GM12878 (cell line): Measurements from ENCODE around the gene DNAJB6. TPM values are rescaled to one million over a fixed set of nuclear protein-coding genes. Genes with fewer than 3 reads are reported as not detected.

Experiments used
- ATAC-seq: fragments of 200-7000 bp; cut with Tn5 transposase; 3 replicates; pipeline ENCODE4 v1.9.1; 2020; ENCODE audit warnings: mild to moderate bottlenecking, moderate library complexity
- BruUV-seq: library from RNA; stranded (reverse); fragments of 400-500 nt; replicated peaks from 2 replicates; lab custom pipeline; 2021; lab: Mats Ljungman, UMichigan
- CTCF ChIA-PET: fragments of 300-600 bp; sonication (Branson Sonifier 250); formaldehyde crosslinking; extraction: SDS; loops from one replicate; lab custom pipeline; 2021; ENCODE audit warnings: inconsistent platforms; lab: Yijun Ruan, JAX
- POLR2A ChIA-PET: fragments of 350-600 bp; formaldehyde crosslinking; extraction: SDS; loops from one replicate; lab custom pipeline; 2021; ENCODE audit warnings: inconsistent platforms; lab: Charles Lee
- RAD21 ChIA-PET: fragments of 300-600 bp; sonication (Branson Sonifier 250); formaldehyde crosslinking; loops from one replicate; lab custom pipeline; 2023; ENCODE audit warnings: antibody characterized with exemption; ENCODE audit not compliant: unreplicated experiment; lab: Charles Lee
- SMC1A ChIA-PET: fragments of 300-600 bp; sonication (Branson Sonifier 250); formaldehyde crosslinking; loops from one replicate; lab custom pipeline; 2023; ENCODE audit not compliant: unreplicated experiment, uncharacterized antibody; lab: Charles Lee
- DNase-seq: peaks from one replicate; pipeline ENCODE4 v3.0.0-alpha.2; 2011; ENCODE audit warnings: low read depth, low spot score
- FAIRE-seq: peaks from 3 replicates; lab custom pipeline; 2011; peaks lifted over from hg19 to GRCh38; lab: Jason Lieb, UNC
- H2AFZ ChIP-seq: 2 replicates; pipeline ENCODE4 v1.6.0; 2011; ENCODE audit warnings: low read depth, low read length, control low read depth; ENCODE audit not compliant: control insufficient read depth
- H3K27ac ChIP-seq: 2 replicates; pipeline ENCODE4 v1.5.1; 2011; ENCODE audit warnings: control low read depth; ENCODE audit not compliant: control insufficient read depth, insufficient read depth
- H3K27me3 ChIP-seq, 2 experiments: replicated peaks in 1 of 2; 2 replicates each; pipeline versions ENCODE4 v1.6.0 to v1.6.1; 2011; ENCODE audit warnings: low read length in 1 of 2; ENCODE audit not compliant: control insufficient read depth in 2 of 2, insufficient read depth in 2 of 2
- H3K36me3 ChIP-seq, 2 experiments: 2 replicates each; pipeline ENCODE4 v1.5.1; 2011; ENCODE audit warnings: low read length in 1 of 2; ENCODE audit not compliant: control insufficient read depth in 2 of 2, insufficient read depth in 2 of 2
- H3K4me1 ChIP-seq: 2 replicates; pipeline ENCODE4 v1.6.1; 2011; ENCODE audit warnings: mild to moderate bottlenecking, low read length, moderate library complexity, mixed read lengths; ENCODE audit not compliant: control insufficient read depth, insufficient read depth
- H3K4me2 ChIP-seq: 2 replicates; pipeline ENCODE4 v1.6.0; 2011; ENCODE audit warnings: control low read depth; ENCODE audit not compliant: control insufficient read depth, insufficient read depth
- H3K4me3 ChIP-seq: fragments of 200-600 bp; sonication (generic); 2 replicates; pipeline ENCODE4 v1.5.1; 2016
- H3K79me2 ChIP-seq: 2 replicates; pipeline ENCODE4 v1.6.0; 2011; ENCODE audit warnings: low read length; ENCODE audit not compliant: control insufficient read depth, insufficient read depth
- H3K9ac ChIP-seq: 2 replicates; pipeline ENCODE4 v1.8.0; 2011; ENCODE audit warnings: low read length, control low read depth, mixed read lengths; ENCODE audit not compliant: control insufficient read depth, insufficient read depth
- H3K9me3 ChIP-seq: replicated peaks from 3 replicates; pipeline ENCODE4 v1.5.1; 2011; ENCODE audit warnings: mild to moderate bottlenecking, low read length; ENCODE audit not compliant: control insufficient read depth, insufficient read depth
- H4K20me1 ChIP-seq: 2 replicates; pipeline ENCODE4 v1.6.0; 2011; ENCODE audit not compliant: control insufficient read depth, insufficient read depth
- ELK1 ChIP-seq: IDR thresholded peaks from 2 replicates; pipeline ENCODE4 v1.6.1; 2012; ENCODE audit warnings: low read depth, low read length, improper control_type of control experiment
- ESRRA ChIP-seq: IDR thresholded peaks from 2 replicates; pipeline ENCODE4 v1.6.1; 2012; ENCODE audit warnings: mild to moderate bottlenecking, low read length, improper control_type of control experiment
- FOS ChIP-seq: IDR thresholded peaks from 3 replicates; pipeline ENCODE4 v1.6.1; 2011; ENCODE audit warnings: borderline replicate concordance; ENCODE audit not compliant: insufficient read length; ENCODE audit errors: extremely low read depth
- FOXK2 ChIP-seq: fragments of 450-650 bp; IDR thresholded peaks from 2 replicates; pipeline ENCODE4 v1.6.1; 2017; ENCODE audit warnings: mild to moderate bottlenecking, moderate library complexity
- HDAC6 ChIP-seq: fragments of 200-600 bp; sonication (generic); IDR thresholded peaks from one replicate; pipeline ENCODE4 v1.8.0; 2017; ENCODE audit warnings: antibody characterized with exemption; ENCODE audit not compliant: unreplicated experiment
- KLF5 ChIP-seq: fragments of 450-650 bp; IDR thresholded peaks from 2 replicates; pipeline ENCODE4 v1.6.1; 2014; ENCODE audit warnings: mild to moderate bottlenecking; ENCODE audit not compliant: partially characterized antibody
- NBN ChIP-seq: fragments of 450-650 bp; IDR thresholded peaks from 2 replicates; pipeline ENCODE4 v1.6.1; 2016
- PML ChIP-seq: IDR thresholded peaks from 2 replicates; pipeline ENCODE4 v1.6.1; 2012; ENCODE audit warnings: low read length, inconsistent platforms
- POLR2AphosphoS5 ChIP-seq: IDR thresholded peaks from 2 replicates; pipeline ENCODE4 v1.6.1; 2011; ENCODE audit warnings: mild to moderate bottlenecking, low read length, inconsistent platforms
- RUNX3 ChIP-seq: IDR thresholded peaks from 2 replicates; pipeline ENCODE4 v1.6.1; 2012; ENCODE audit warnings: low read length, inconsistent platforms
- ZNF24 ChIP-seq: fragments of 450-650 bp; IDR thresholded peaks from 2 replicates; pipeline ENCODE4 v1.6.1; 2017; ENCODE audit warnings: antibody characterized with exemption, mild to moderate bottlenecking
- WGBS: methylation state at CpG from one replicate; pipeline ENCODE4 v1.1.6; 2016; ENCODE audit warnings: low lambda C conversion rate; ENCODE audit not compliant: insufficient replicate concordance, insufficient coverage; ENCODE audit errors: missing lambda C conversion rate; 5-methylcytosine and 5-hydroxymethylcytosine counted together
- in situ Hi-C: fragments of 300-500 bp; cut with MboI; formaldehyde crosslinking; loops from 9 replicates; pipeline ENCODE4 v1.14.3; 2018; ENCODE audit warnings: mixed read lengths
- intact Hi-C: fragments of 100-400 bp; cut with micrococcal nuclease; formaldehyde crosslinking; loops from one replicate; pipeline ENCODE4 v1.14.2; 2022; ENCODE audit not compliant: unreplicated experiment
- polyA plus RNA-seq, 11 experiments: library from polyadenylated mRNA; depleted of rRNA in 4 of 11; unstranded in 6 of 11; stranded (reverse) in 5 of 11; fragments of >200 nt; fragmentation: Nextera tagmentation in 4 of 11; fragmentation: Illumina TruSeq in 1 of 11; extraction: Ambion mirVana in 4 of 11; extraction: Trizol in 1 of 11; gene quantifications; 1 replicate in 1 of 11; 2 replicates in 10 of 11; pipeline versions ENCODE4 v1.2.1 to v1.2.3, GENCODE V29; 2011 to 2016; ENCODE audit warnings: inconsistent platforms in 2 of 11, missing spikeins in 2 of 11, low read depth in 1 of 11
- total RNA-seq, 4 experiments: library from RNA; depleted of rRNA in 3 of 4; stranded (reverse); fragments of >200 nt in 3 of 4; fragmentation: Illumina TruSeq in 1 of 4; extraction: Trizol in 1 of 4; gene quantifications; 2 replicates each; pipeline versions ENCODE4 v1.2.1 to v1.2.3, GENCODE V29; 2013 to 2021
- TF ChIP-seq, protein P1 (sequence below): fragments of 450-650 bp; IDR thresholded peaks from 2 replicates; pipeline ENCODE4 v1.6.1; 2016; ENCODE audit warnings: mild to moderate bottlenecking

DNAJB6 gene
- total and polyA plus RNA-seq, 10 of the 15 experiments (the other 5 are each of a cell fraction or from before 2014, with no cell fraction given) = 34.5 to 117 (median 53.1) TPM

GRCh38 chr7:157347217-157347904 lies 10.6 kb downstream of the DNAJB6 start (continued):
- TF ChIP-seq ELK1 = no peak
- TF ChIP-seq, protein P1, sequence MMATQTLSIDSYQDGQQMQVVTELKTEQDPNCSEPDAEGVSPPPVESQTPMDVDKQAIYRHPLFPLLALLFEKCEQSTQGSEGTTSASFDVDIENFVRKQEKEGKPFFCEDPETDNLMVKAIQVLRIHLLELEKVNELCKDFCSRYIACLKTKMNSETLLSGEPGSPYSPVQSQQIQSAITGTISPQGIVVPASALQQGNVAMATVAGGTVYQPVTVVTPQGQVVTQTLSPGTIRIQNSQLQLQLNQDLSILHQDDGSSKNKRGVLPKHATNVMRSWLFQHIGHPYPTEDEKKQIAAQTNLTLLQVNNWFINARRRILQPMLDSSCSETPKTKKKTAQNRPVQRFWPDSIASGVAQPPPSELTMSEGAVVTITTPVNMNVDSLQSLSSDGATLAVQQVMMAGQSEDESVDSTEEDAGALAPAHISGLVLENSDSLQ = no peak
- TF ChIP-seq ZNF24 = no peak
- no peak for TF ChIP-seq FOS
- no peak for TF ChIP-seq ESRRA
- TF ChIP-seq RUNX3 = no peak
- TF ChIP-seq, all 136 proteins: peak for 0

- intact Hi-C loops = no loop called here
- Histone ChIP-seq H3K4me3 (no peak overlapping the region), H3K36me3 (peaks cover 1 to 3% of the 10 kb centered on the region in 2 experiments; a peak in 2 of 4 replicates), H3K4me1 (peaks cover 19% of the 10 kb centered on the region), H3K9ac (no peak overlapping the region), H3K4me2 (no peak overlapping the region), H2AFZ (no peak overlapping the region), H3K79me2 (peaks cover 90% of the 10 kb centered on the region), H4K20me1 (peaks cover 5% of the 10 kb centered on the region; the same call in 1 of the 2 replicates), H3K27ac (no peak overlapping the region), H3K9me3 (no peaks in the 10 kb centered on the region), H3K27me3 (no peaks in the 10 kb centered on the region)
- ChIA-PET RAD21 (no interaction called here), POLR2A (interaction anchor here (4.4 kb wide), 1 partner anchor 10 kb away, joined by 21 read pairs; the partner anchor contains the start of gene DNAJB6), CTCF (interaction anchor here (4.5 kb wide), 1 partner anchor 9 kb away, joined by 40 read pairs; no protein-coding TSS in a partner anchor), SMC1A (interaction anchor here (2.6 kb wide), 1 partner anchor 10 kb away, joined by 12 read pairs; no protein-coding TSS in a partner anchor)
- 95% methylated on average over 11 of the region's 11 CpGs for whole genome bisulfite sequencing
- no peak for TF ChIP-seq ESRRA
- TF ChIP-seq KLF5 = no peak
- no peak for TF ChIP-seq NBN
- no peak for TF ChIP-seq HDAC6
- TF ChIP-seq PML = no peak
- no peak for TF ChIP-seq FOXK2
- no peak; the same call in 1 of the 2 replicates for TF ChIP-seq POLR2AphosphoS5
- ATAC-seq (no peak), DNase-seq (no peak), FAIRE-seq (no peak)
- BruUV-seq = no TSS peak
- in situ Hi-C loops = no loop called here
These were observed 11.7 kb downstream of the DNAJB6 start for GRCh38 chr7:157348548-157348947.
